KMS-11 (cell line): Measurements from ENCODE around the gene ZNF619.

Experiments used
- H2AFZ ChIP-seq: fragments of 200-600 bp; sonication (generic); 2 replicates; pipeline ENCODE4 v1.6.1; 2016; ENCODE audit warnings: antibody characterized with exemption, mixed run types, low read depth
- H3K27ac ChIP-seq: fragments of 200-600 bp; sonication (generic); 2 replicates; pipeline ENCODE4 v1.6.1; 2016; ENCODE audit warnings: mild to moderate bottlenecking, mixed run types
- H3K27me3 ChIP-seq: fragments of 200-600 bp; sonication (generic); 2 replicates; pipeline ENCODE4 v1.6.1; 2017; ENCODE audit warnings: mild to moderate bottlenecking, low read depth, mixed run types, moderate library complexity; ENCODE audit not compliant: insufficient read depth
- H3K36me3 ChIP-seq: fragments of 200-600 bp; sonication (generic); 2 replicates; pipeline ENCODE4 v1.6.1; 2017; ENCODE audit warnings: mild to moderate bottlenecking, mixed run types; ENCODE audit not compliant: insufficient read depth
- H3K4me1 ChIP-seq: fragments of 200-600 bp; sonication (generic); 2 replicates; pipeline ENCODE4 v1.6.1; 2016; ENCODE audit warnings: mild to moderate bottlenecking, low read depth, mixed run types; ENCODE audit not compliant: poor library complexity, severe bottlenecking
- H3K4me2 ChIP-seq: fragments of 200-600 bp; sonication (generic); 2 replicates; pipeline ENCODE4 v1.7.0; 2016; ENCODE audit warnings: mild to moderate bottlenecking, mixed run types
- H3K4me3 ChIP-seq: fragments of 200-600 bp; sonication (generic); IDR thresholded peaks from 2 replicates; pipeline ENCODE4 v1.6.1; 2017; ENCODE audit warnings: low read depth, low read length, mixed read lengths; ENCODE audit not compliant: insufficient read depth
- H3K79me2 ChIP-seq: fragments of 200-600 bp; sonication (generic); 2 replicates; pipeline ENCODE4 v1.6.1; 2016; ENCODE audit warnings: low read depth, mixed run types; ENCODE audit not compliant: insufficient read depth
- H3K9ac ChIP-seq: fragments of 200-600 bp; sonication (generic); 2 replicates; pipeline ENCODE4 v1.6.1; 2016; ENCODE audit warnings: mild to moderate bottlenecking, mixed run types
- H4K20me1 ChIP-seq: fragments of 200-600 bp; sonication (generic); 2 replicates; pipeline ENCODE4 v1.6.1; 2016; ENCODE audit warnings: mild to moderate bottlenecking, mixed run types; ENCODE audit not compliant: insufficient read depth
- CTCF ChIP-seq: fragments of 200-600 bp; sonication (generic); conservative IDR thresholded peaks from 2 replicates; pipeline ENCODE4 v1.6.1; 2017; ENCODE audit warnings: low read depth, mild to moderate bottlenecking, antibody characterized with exemption, low read length, moderate library complexity, mixed read lengths

Gene ZNF619

GRCh38 chr3:40516201-40516600 lies 39.3 kb downstream of the ZNF619 start:
- no peak overlapping the region for H3K4me3 ChIP-seq
- H3K4me1 ChIP-seq, result no peaks in the 10 kb centered on the region
- H3K27ac ChIP-seq, result no peak overlapping the region
- no peaks in the 10 kb centered on the region for H3K79me2 ChIP-seq
- H3K36me3 ChIP-seq, result no peaks in the 10 kb centered on the region
- H3K9ac ChIP-seq, result no peak overlapping the region
- H3K27me3 ChIP-seq, result no peaks in the 10 kb centered on the region
- H4K20me1 ChIP-seq, result no peaks in the 10 kb centered on the region
- no peak overlapping the region for H3K4me2 ChIP-seq
- no peak overlapping the region for H2AFZ ChIP-seq
- no peak for TF ChIP-seq CTCF

- H3K4me3 ChIP-seq, result no peak overlapping the region
- no peak for TF ChIP-seq CTCF
- no peak overlapping the region for H3K9ac ChIP-seq
- H4K20me1 ChIP-seq, result no peaks in the 10 kb centered on the region
- H3K4me1 ChIP-seq, result no peaks in the 10 kb centered on the region
- H2AFZ ChIP-seq, result no peak overlapping the region
- H3K27me3 ChIP-seq, result no peaks in the 10 kb centered on the region
- H3K79me2 ChIP-seq, result no peaks in the 10 kb centered on the region
- H3K36me3 ChIP-seq, result no peaks in the 10 kb centered on the region
- no peak overlapping the region for H3K4me2 ChIP-seq
- no peak overlapping the region for H3K27ac ChIP-seq
These were observed 41.1 kb downstream of the ZNF619 start for GRCh38 chr3:40518067-40518466.

- no peak overlapping the region for H3K27ac ChIP-seq
- H3K79me2 ChIP-seq, result no peaks in the 10 kb centered on the region
- H3K4me1 ChIP-seq, result no peaks in the 10 kb centered on the region
- no peak overlapping the region for H2AFZ ChIP-seq
- H3K4me3 ChIP-seq, result no peak overlapping the region
- no peak overlapping the region for H3K4me2 ChIP-seq
- no peak overlapping the region for H3K9ac ChIP-seq
- H3K27me3 ChIP-seq, result no peaks in the 10 kb centered on the region
- H4K20me1 ChIP-seq, result no peaks in the 10 kb centered on the region
- no peaks in the 10 kb centered on the region for H3K36me3 ChIP-seq
- TF ChIP-seq CTCF, result no peak
These were observed 41.9 kb downstream of the ZNF619 start for GRCh38 chr3:40518848-40519247.

GRCh38 chr3:40521254-40521653 lies 44.3 kb downstream of the ZNF619 start:
- Histone ChIP-seq H3K4me1 (no peaks in the 10 kb centered on the region), H4K20me1 (no peaks in the 10 kb centered on the region), H3K79me2 (no peaks in the 10 kb centered on the region), H3K4me2 (no peak overlapping the region), H3K9ac (no peak overlapping the region), H3K4me3 (no peak overlapping the region), H3K27me3 (no peaks in the 10 kb centered on the region), H2AFZ (no peak overlapping the region), H3K27ac (no peak overlapping the region), H3K36me3 (no peaks in the 10 kb centered on the region)
- TF ChIP-seq CTCF, result no peak
